Endothelial cell (in vitro differentiated cells): ENCODE data around the gene KRT32. TPM values are rescaled to one million over a fixed set of nuclear protein-coding genes. Genes with fewer than 3 reads are reported as not detected.

Experiments used
- DNase-seq: peaks from one replicate; pipeline ENCODE4 v3.0.0; 2021; ENCODE audit warnings: low spot score
- H3K27ac Mint-ChIP-seq: one replicate; pipeline ENCODE4 v1.8.0; 2021; ENCODE audit warnings: mixed read lengths, inconsistent platforms; ENCODE audit not compliant: unreplicated experiment
- H3K27me3 Mint-ChIP-seq: one replicate; pipeline ENCODE4 v1.8.0; 2021; ENCODE audit warnings: mild to moderate bottlenecking, moderate library complexity, mixed read lengths, inconsistent platforms; ENCODE audit not compliant: unreplicated experiment
- H3K36me3 Mint-ChIP-seq: one replicate; pipeline ENCODE4 v1.8.0; 2021; ENCODE audit warnings: mild to moderate bottlenecking, low read depth, mixed read lengths, inconsistent platforms; ENCODE audit not compliant: unreplicated experiment
- H3K4me1 Mint-ChIP-seq: one replicate; pipeline ENCODE4 v1.8.0; 2021; ENCODE audit warnings: mild to moderate bottlenecking, mixed read lengths, inconsistent platforms; ENCODE audit not compliant: unreplicated experiment
- H3K4me3 Mint-ChIP-seq: one replicate; pipeline ENCODE4 v1.8.0; 2021; ENCODE audit warnings: mild to moderate bottlenecking, mixed read lengths, inconsistent platforms; ENCODE audit not compliant: unreplicated experiment
- H3K9me3 Mint-ChIP-seq: one replicate; pipeline ENCODE4 v1.8.0; 2021; ENCODE audit warnings: mixed read lengths, inconsistent platforms; ENCODE audit not compliant: unreplicated experiment
- CTCF ChIP-seq: fragments of 200-600 bp; sonication (generic); IDR thresholded peaks from one replicate; pipeline ENCODE4 v1.5.0; 2021; ENCODE audit warnings: antibody characterized with exemption; ENCODE audit not compliant: unreplicated experiment
- total RNA-seq: library from RNA; stranded (reverse); fragmentation: NEBNext Ultra II Directional; extraction: Animal tissue kit (Norgen Biotek cat#: 25700); gene quantifications from one replicate; pipeline ENCODE4 v1.2.1, GENCODE V29; 2021; ENCODE audit not compliant: unreplicated experiment

The KRT32 gene
- total RNA-seq, 1 donor from 2014 or later: not detected

GRCh38 chr17:41449008-41449407, 18.2 kb downstream of the KRT32 start:
- Mint-ChIP-seq H3K27me3 (no peaks in the 10 kb centered on the region), H3K4me1 (no peaks in the 10 kb centered on the region), H3K4me3 (no peak overlapping the region), H3K27ac (no peak overlapping the region), H3K36me3 (no peaks in the 10 kb centered on the region), H3K9me3 (no peaks in the 10 kb centered on the region)
- TF ChIP-seq CTCF: no peak
- DNase-seq: no peak

- DNase-seq: no peak
- no peak overlapping the region for H3K4me3 Mint-ChIP-seq
- H3K27ac Mint-ChIP-seq: no peak overlapping the region
- no peaks in the 10 kb centered on the region for H3K36me3 Mint-ChIP-seq
- no peaks in the 10 kb centered on the region for H3K27me3 Mint-ChIP-seq
- no peaks in the 10 kb centered on the region for H3K9me3 Mint-ChIP-seq
- no peaks in the 10 kb centered on the region for H3K4me1 Mint-ChIP-seq
- TF ChIP-seq CTCF: no peak
Measured at GRCh38 chr17:41448506-41448905, 18.7 kb downstream of the KRT32 start.

GRCh38 chr17:41446806-41447205, 20.4 kb downstream of the KRT32 start:
- TF ChIP-seq CTCF: no peak
- Mint-ChIP-seq H3K27ac (no peak overlapping the region), H3K9me3 (no peaks in the 10 kb centered on the region), H3K4me1 (no peaks in the 10 kb centered on the region), H3K4me3 (no peak overlapping the region), H3K36me3 (no peaks in the 10 kb centered on the region), H3K27me3 (no peaks in the 10 kb centered on the region)
- no peak for DNase-seq

GRCh38 chr17:41444640-41445039, 22.5 kb downstream of the KRT32 start:
- H3K27ac Mint-ChIP-seq: no peak overlapping the region
- no peaks in the 10 kb centered on the region for H3K4me1 Mint-ChIP-seq
- no peaks in the 10 kb centered on the region for H3K9me3 Mint-ChIP-seq
- TF ChIP-seq CTCF: no peak
- H3K27me3 Mint-ChIP-seq: peaks cover 1% of the 10 kb centered on the region
- H3K4me3 Mint-ChIP-seq: no peak overlapping the region
- no peak for DNase-seq
- H3K36me3 Mint-ChIP-seq: no peaks in the 10 kb centered on the region

- Mint-ChIP-seq H3K9me3 (no peaks in the 10 kb centered on the region), H3K27me3 (peaks cover 1% of the 10 kb centered on the region), H3K27ac (no peak overlapping the region), H3K36me3 (no peaks in the 10 kb centered on the region), H3K4me1 (no peaks in the 10 kb centered on the region), H3K4me3 (no peak overlapping the region)
- no peak for DNase-seq
- no peak for TF ChIP-seq CTCF
Measured at GRCh38 chr17:41444186-41444585, 23.0 kb downstream of the KRT32 start.
